ENCODE results near the gene LMO2. TPM values are rescaled to one million over a fixed set of nuclear protein-coding genes. Genes with fewer than 3 reads are reported as not detected.
"Not testable (repeated sequence)": the region's sequence is repeated elsewhere in the genome, so short reads cannot be mapped to it uniquely, and the experiment has no call there.

The LMO2 gene
- total RNA-seq, 1 donor from 2014 or later = 65.1 TPM

- Histone ChIP-seq H3K4me1 (peaks cover 54% of the 10 kb centered on the region), H3K4me3 (no peak overlapping the region), H3K36me3 (no peaks in the 10 kb centered on the region), H3K27me3 (no peaks in the 10 kb centered on the region), H3K27ac (no peak overlapping the region), H3K9me3 (no peaks in the 10 kb centered on the region)
- intact Hi-C loops (cut with DNase I) = no loop called here
- no peak for DNase-seq
- ATAC-seq = no peak
- no peak for TF ChIP-seq CTCF (IDR thresholded peaks at IDR 0.05)
Observed at GRCh38 chr11:33934450-33934849, 42.6 kb upstream of the LMO2 start.

GRCh38 chr11:33933602-33934001 is 41.7 kb upstream of the LMO2 start:
- intact Hi-C loops (cut with DNase I) = no loop called here

GRCh38 chr11:33932721-33933120 is 40.8 kb upstream of the LMO2 start:
- TF ChIP-seq CTCF (IDR thresholded peaks at IDR 0.05) = no peak
- no peak overlapping the region for H3K4me3 ChIP-seq
- H3K4me1 ChIP-seq = peaks cover 54% of the 10 kb centered on the region
- H3K27me3 ChIP-seq = no peaks in the 10 kb centered on the region
- no peak overlapping the region for H3K27ac ChIP-seq
- ATAC-seq (no peak), DNase-seq (no peak)
- intact Hi-C loops (cut with DNase I) = no loop called here
- no peaks in the 10 kb centered on the region for H3K36me3 ChIP-seq
- H3K9me3 ChIP-seq = no peaks in the 10 kb centered on the region

More at GRCh38 chr11:33933602-33934001, 41.7 kb upstream of the LMO2 start:
- no peaks in the 10 kb centered on the region for H3K9me3 ChIP-seq
- H3K4me1 ChIP-seq = peaks cover 54% of the 10 kb centered on the region
- DNase-seq = no peak
- no peaks in the 10 kb centered on the region for H3K27me3 ChIP-seq
- no peak overlapping the region for H3K27ac ChIP-seq
- no peak overlapping the region for H3K4me3 ChIP-seq
- TF ChIP-seq CTCF (IDR thresholded peaks at IDR 0.05) = no peak
- no peak for ATAC-seq
- H3K36me3 ChIP-seq = no peaks in the 10 kb centered on the region

- DNase-seq; H3K27me3 ChIP-seq; H3K36me3 ChIP-seq; intact Hi-C loops (cut with DNase I); H3K4me3 ChIP-seq; H3K9me3 ChIP-seq; ATAC-seq: not testable (repeated sequence)
- H3K27ac ChIP-seq = peak overlapping the region; percentile 87
- peaks cover 47% of the 10 kb centered on the region for H3K4me1 ChIP-seq
Observed at GRCh38 chr11:33931739-33932366, 40.0 kb upstream of the LMO2 start.

- no peaks in the 10 kb centered on the region for H3K27me3 ChIP-seq
- H3K4me1 ChIP-seq = peaks cover 44% of the 10 kb centered on the region
- no peak for TF ChIP-seq CTCF (IDR thresholded peaks at IDR 0.05)
- ATAC-seq (no peak), DNase-seq (no peak)
- no peaks in the 10 kb centered on the region for H3K36me3 ChIP-seq
- intact Hi-C loops (cut with DNase I) = no loop called here
- no peak overlapping the region for H3K4me3 ChIP-seq
- H3K9me3 ChIP-seq = no peaks in the 10 kb centered on the region
- H3K27ac ChIP-seq = peak overlapping the region; percentile 87
Observed at GRCh38 chr11:33931067-33931466, 39.2 kb upstream of the LMO2 start.

GRCh38 chr11:33930317-33931021 is 38.6 kb upstream of the LMO2 start:
- Histone ChIP-seq H3K27ac (peak overlapping the region; percentile 87), H3K4me3 (no peak overlapping the region), H3K27me3 (no peaks in the 10 kb centered on the region), H3K4me1 (peaks cover 44% of the 10 kb centered on the region), H3K36me3 (no peaks in the 10 kb centered on the region), H3K9me3 (no peaks in the 10 kb centered on the region)
- no peak for DNase-seq
- TF ChIP-seq CTCF (IDR thresholded peaks at IDR 0.05) = no peak
- peak; percentile 83 for ATAC-seq
- intact Hi-C loops (cut with DNase I) = no loop called here

All from upper lobe of right lung (tissue), 1 donor.